Measurements from ENCODE around the gene INPP5F. TPM values are rescaled to one million over a fixed set of nuclear protein-coding genes. Genes with fewer than 3 reads are reported as not detected.

INPP5F gene
- total and polyA plus RNA-seq, 2 donors (not counting 1 experiment from before 2014, with no cell fraction given) = 11.2 to 37.5 TPM

- H3K4me3 ChIP-seq (ENCODE audit: control extremely low read depth in 1 of 5, extremely low read depth in 1 of 5, insufficient read depth in 1 of 5, low read depth in 2 of 5, low read length in 4 of 5) = no peak overlapping the region
- H3K27ac ChIP-seq (ENCODE audit: low read length in 2 of 2) = no peak overlapping the region
- Mint-ChIP-seq H3K4me3 (no peak overlapping the region), H3K4me1 (peaks cover 48% of the 10 kb centered on the region), H3K27me3 (no peaks in the 10 kb centered on the region), H3K27ac (no peak overlapping the region), H3K9me3 (ENCODE audit: insufficient read depth) (no peaks in the 10 kb centered on the region)
- TF ChIP-seq CTCF (IDR thresholded peaks at IDR 0.05) = no peak
- no peak for TF ChIP-seq EZH2 (IDR thresholded peaks at IDR 0.05; ENCODE audit: borderline replicate concordance, insufficient read depth, low read depth, low read length, poor library complexity, severe bottlenecking)
- POLR2A ChIA-PET = no interaction called here
- ATAC-seq (ENCODE audit: low read depth) (no peak), DNase-seq (no peak)
- H2AFZ ChIP-seq (ENCODE audit: insufficient read depth, low read depth, low read length, poor library complexity, severe bottlenecking) = no peak overlapping the region
- H4K20me1 ChIP-seq (ENCODE audit: control insufficient read depth, insufficient read depth, low read length, poor library complexity, severe bottlenecking) = no peaks in the 10 kb centered on the region
- WGBS (ENCODE audit: insufficient coverage) = no CpG with 5 or more reads among the region's 5 CpGs
- intact Hi-C loops (cut with micrococcal nuclease) = no loop called here
- peaks cover 0 to 3% (median 3%) of the 10 kb centered on the region in 3 donors for H3K9me3 ChIP-seq (ENCODE audit: control extremely low read depth in 1 of 3, control insufficient read depth in 2 of 3, insufficient read depth in 1 of 3, low read length in 2 of 3)
- H3K4me2 ChIP-seq (replicated peaks; ENCODE audit: low read depth, low read length, poor library complexity, severe bottlenecking) = no peak overlapping the region
- CTCF ChIA-PET = no interaction called here
- no peaks in the 10 kb centered on the region for H3K27me3 ChIP-seq (replicated peaks in 1 of 4; ENCODE audit: control extremely low read depth in 1 of 4, control insufficient read depth in 3 of 4, insufficient read depth in 4 of 4, low read length in 3 of 4)
- H3K9ac ChIP-seq (ENCODE audit: low read length) = no peak overlapping the region
- peaks cover 34 to 45% of the 10 kb centered on the region in 2 donors for H3K4me1 ChIP-seq (ENCODE audit: control insufficient read depth in 2 of 2, insufficient read depth in 2 of 2, low read length in 2 of 2)
- peaks cover 34% of the 10 kb centered on the region for H3K79me2 ChIP-seq (ENCODE audit: control insufficient read depth, insufficient read depth, low read length)
- H3K36me3 ChIP-seq (replicated peaks in 1 of 2; ENCODE audit: control extremely low read depth in 1 of 2, control insufficient read depth in 1 of 2, extremely low read depth in 1 of 2, insufficient read depth in 2 of 2, low read length in 1 of 2) = peaks cover 0 to 8% of the 10 kb centered on the region in 2 experiments
Measured at GRCh38 chr10:119780879-119781480, 55.1 kb downstream of the INPP5F start.

GRCh38 chr10:119781498-119781897 is 55.6 kb downstream of the INPP5F start:
- H3K27ac ChIP-seq (ENCODE audit: low read length in 2 of 2) = no peak overlapping the region
- H3K27me3 Mint-ChIP-seq = no peaks in the 10 kb centered on the region
- H4K20me1 ChIP-seq (ENCODE audit: control insufficient read depth, insufficient read depth, low read length, poor library complexity, severe bottlenecking) = no peaks in the 10 kb centered on the region
- intact Hi-C loops (cut with micrococcal nuclease) = no loop called here
- peaks cover 51% of the 10 kb centered on the region for H3K4me1 Mint-ChIP-seq
- no peak for ATAC-seq (ENCODE audit: low read depth)
- peaks cover 0 to 8% of the 10 kb centered on the region in 2 experiments for H3K36me3 ChIP-seq (replicated peaks in 1 of 2; ENCODE audit: control extremely low read depth in 1 of 2, control insufficient read depth in 1 of 2, extremely low read depth in 1 of 2, insufficient read depth in 2 of 2, low read length in 1 of 2)
- H3K27me3 ChIP-seq (replicated peaks in 1 of 4; ENCODE audit: control extremely low read depth in 1 of 4, control insufficient read depth in 3 of 4, insufficient read depth in 4 of 4, low read length in 3 of 4) = no peaks in the 10 kb centered on the region
- no peak overlapping the region for H3K9ac ChIP-seq (ENCODE audit: low read length)
- no CpG with 5 or more reads among the region's 2 CpGs for WGBS (ENCODE audit: insufficient coverage)
- peaks cover 34 to 45% of the 10 kb centered on the region in 2 donors for H3K4me1 ChIP-seq (ENCODE audit: control insufficient read depth in 2 of 2, insufficient read depth in 2 of 2, low read length in 2 of 2)
- no peak overlapping the region for H3K4me2 ChIP-seq (replicated peaks; ENCODE audit: low read depth, low read length, poor library complexity, severe bottlenecking)
- POLR2A ChIA-PET = no interaction called here
- no peak overlapping the region for H2AFZ ChIP-seq (ENCODE audit: insufficient read depth, low read depth, low read length, poor library complexity, severe bottlenecking)
- no peaks in the 10 kb centered on the region for H3K9me3 Mint-ChIP-seq (ENCODE audit: insufficient read depth)
- TF ChIP-seq EZH2 (IDR thresholded peaks at IDR 0.05; ENCODE audit: borderline replicate concordance, insufficient read depth, low read depth, low read length, poor library complexity, severe bottlenecking) (no peak), CTCF (IDR thresholded peaks at IDR 0.05) (no peak)
- peaks cover 0 to 3% (median 3%) of the 10 kb centered on the region in 3 donors for H3K9me3 ChIP-seq (ENCODE audit: control extremely low read depth in 1 of 3, control insufficient read depth in 2 of 3, insufficient read depth in 1 of 3, low read length in 2 of 3)
- H3K4me3 Mint-ChIP-seq = no peak overlapping the region
- DNase-seq = no peak
- CTCF ChIA-PET = interaction anchor here (0.7 kb wide), 2 partner anchors 28 to 95 kb away, joined by 3 read pairs; no protein-coding TSS in a partner anchor
- H3K27ac Mint-ChIP-seq = no peak overlapping the region
- H3K4me3 ChIP-seq (ENCODE audit: control extremely low read depth in 1 of 5, extremely low read depth in 1 of 5, insufficient read depth in 1 of 5, low read depth in 2 of 5, low read length in 4 of 5) = no peak overlapping the region
- peaks cover 33% of the 10 kb centered on the region for H3K79me2 ChIP-seq (ENCODE audit: control insufficient read depth, insufficient read depth, low read length)

Measured in B cell (primary cell).